HG02798 (cell line): ENCODE results near the gene DCLK1.

Experiments used
- ATAC-seq: cut with Tn5 transposase; IDR thresholded peaks from one replicate; pipeline ENCODE4 v1.9.1; 2021; ENCODE audit warnings: mild to moderate bottlenecking; ENCODE audit not compliant: unreplicated experiment, poor library complexity

Gene DCLK1

DNA sequence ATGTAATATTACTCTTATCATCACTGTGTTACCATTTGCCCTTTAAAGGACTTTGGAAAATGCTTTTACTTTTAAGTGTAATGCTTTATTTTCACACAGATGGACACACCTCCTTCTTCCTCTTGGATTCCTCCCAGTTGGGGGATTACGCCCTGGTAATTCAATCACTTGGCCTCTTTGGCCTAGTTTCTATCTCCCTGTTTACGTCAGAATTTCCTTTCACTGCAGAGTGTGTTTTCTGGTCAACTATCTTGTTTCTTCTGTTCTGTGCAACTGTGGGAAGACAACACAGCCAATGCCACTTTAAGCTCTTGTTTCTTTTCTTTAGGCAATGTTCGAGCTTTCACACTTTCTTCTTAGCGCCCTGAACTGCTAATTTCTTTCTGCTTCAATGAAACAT is 397.4 kb downstream of the DCLK1 start:
- no peak for ATAC-seq

DNA sequence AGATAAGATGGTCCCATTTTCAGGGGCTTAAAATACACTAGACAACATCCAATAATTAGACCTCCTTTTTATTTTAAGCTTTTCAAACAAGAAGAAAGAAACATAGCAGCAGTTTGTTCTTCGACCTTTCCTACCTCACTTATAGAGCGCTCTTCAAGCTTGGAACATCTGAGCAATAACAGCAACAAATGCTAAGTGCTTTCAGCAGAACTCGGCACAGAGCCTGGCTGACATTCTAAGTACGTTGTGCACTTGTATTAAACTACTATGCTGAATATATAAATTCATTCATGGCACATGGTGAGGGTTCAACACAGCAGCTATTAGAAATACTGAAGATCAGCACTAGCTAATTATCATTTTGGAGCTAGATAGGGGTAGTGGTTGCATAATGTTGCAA is 398.6 kb downstream of the DCLK1 start:
- no peak for ATAC-seq

DNA sequence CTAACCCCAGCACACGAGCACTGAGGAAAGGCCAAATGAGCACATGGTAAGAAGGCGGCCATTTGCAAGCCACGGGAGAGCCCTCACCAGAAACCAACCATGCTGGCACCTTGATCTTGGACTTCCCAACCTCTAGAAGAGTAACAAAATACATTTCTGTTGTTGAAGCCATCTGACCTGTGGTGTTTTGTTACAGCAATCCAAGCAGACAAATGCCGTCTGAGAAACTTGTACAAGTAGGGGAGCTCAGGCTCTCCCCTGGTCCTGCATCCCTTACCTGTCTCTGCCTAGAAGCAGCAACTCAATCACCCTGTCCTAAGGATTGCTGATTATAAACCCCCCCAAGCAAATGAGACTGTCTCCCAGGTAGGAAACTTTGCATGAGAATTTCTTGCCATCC is 399.7 kb downstream of the DCLK1 start:
- no peak for ATAC-seq

DNA sequence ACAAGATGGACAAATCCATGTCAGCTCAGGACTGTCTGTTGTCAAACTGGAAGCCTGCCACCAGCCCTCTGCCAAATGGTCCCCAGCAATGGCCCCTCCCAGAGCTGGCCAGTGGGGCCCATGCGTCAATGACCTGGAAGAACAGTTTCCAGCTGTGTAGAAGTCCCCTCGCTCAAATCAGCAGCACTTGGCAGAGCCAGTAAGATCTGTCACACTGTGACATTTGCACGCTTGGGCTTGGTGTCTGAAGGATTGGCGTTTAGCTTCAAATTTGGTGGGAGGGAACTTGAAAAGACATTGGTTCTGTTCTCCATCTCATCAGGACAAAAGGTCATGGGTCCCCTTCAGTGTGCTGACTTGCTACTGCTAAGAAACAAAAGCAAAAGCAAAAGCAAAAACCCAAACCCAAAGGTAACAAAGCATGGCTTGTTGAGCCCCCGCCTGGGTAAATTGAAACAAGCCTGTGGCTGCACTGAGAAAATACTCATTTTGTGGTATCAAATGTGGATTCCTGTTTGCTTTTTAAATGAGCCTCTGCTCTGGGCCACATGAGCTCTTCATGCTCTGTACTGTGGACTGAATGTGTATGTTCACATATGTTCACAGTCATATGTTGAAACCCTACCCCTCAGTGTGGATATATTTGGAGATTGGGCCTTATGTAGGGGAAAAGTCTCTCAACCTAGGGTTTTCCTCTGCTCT is 401.1 kb downstream of the DCLK1 start:
- peak; percentile 89 for ATAC-seq

DNA sequence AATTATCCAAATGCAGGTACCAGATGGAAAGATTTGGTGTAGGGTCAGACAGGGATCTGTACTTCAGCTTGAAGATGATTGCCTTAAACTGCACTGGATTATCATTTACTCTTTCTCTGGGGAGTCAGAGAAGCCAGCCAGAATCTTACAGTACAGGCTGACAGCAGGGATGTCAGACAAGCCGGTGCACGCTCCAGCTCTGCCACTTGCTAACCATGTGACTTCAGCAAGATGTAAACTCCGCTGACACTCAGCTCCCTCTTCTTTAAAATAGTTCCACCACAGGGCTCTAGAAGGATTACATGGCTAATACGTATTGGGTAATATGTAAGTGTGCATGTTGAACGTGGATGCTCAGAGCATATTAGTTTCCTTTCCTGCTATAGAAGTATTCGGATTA is 403.3 kb downstream of the DCLK1 start:
- no peak for ATAC-seq

DNA sequence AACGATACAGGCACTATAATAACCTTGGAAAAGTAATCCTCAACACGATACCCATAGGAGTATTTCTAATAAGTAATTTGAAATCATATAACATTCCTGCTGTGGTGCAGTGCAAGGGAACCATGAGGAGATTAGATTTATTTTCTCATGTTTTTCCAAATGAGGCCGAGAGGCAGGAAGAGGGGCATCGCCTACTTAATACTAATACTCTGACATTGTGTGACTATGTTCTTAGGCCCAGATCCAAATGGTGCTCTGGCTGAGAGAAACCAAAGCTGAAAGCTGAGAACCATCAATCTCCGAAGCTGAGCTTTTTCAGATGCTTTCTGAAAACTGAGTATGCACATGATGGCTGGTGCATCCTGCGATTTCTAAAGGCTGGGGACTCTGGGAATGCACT is 406.7 kb downstream of the DCLK1 start:
- no peak for ATAC-seq

DNA sequence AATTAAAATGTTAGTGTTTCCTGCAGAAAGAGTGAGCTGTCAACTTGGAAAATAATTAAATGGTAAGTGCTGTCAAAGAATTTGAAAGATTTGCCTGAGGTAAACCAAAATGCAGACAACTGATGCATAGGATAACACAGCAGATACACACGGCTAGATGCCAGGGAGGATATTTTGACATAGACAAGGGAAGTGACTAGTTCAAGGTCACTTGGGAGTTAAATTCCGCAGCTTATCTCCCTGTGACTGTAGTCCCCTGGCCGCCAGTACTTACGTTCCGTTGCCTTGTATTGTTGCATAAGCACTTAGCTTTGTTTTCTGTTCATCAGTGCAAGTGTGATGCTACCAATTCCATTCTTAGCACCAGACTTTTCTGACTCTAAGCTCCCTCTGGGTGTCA is 407.4 kb downstream of the DCLK1 start:
- ATAC-seq = no peak

DNA sequence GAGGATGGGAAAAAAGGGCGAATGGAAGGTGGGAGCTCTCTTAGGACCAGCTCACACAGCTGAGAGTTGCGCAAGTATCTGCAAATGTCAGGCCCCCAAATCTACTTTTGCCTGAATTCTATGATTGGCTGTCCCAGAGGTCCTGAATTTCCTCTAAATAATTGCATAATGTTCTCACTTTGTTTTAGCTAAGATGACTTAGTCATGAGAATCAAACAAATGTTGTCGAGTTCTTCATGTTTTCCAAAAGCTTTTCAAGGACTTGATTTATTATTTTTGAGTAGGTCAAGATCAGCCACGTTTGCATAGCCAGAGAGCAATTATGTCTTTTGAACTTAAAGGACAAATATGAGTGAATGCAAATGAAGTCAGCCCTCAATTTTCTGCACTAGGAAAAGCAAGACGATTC is 408.1 kb downstream of the DCLK1 start:
- ATAC-seq = no peak

DNA sequence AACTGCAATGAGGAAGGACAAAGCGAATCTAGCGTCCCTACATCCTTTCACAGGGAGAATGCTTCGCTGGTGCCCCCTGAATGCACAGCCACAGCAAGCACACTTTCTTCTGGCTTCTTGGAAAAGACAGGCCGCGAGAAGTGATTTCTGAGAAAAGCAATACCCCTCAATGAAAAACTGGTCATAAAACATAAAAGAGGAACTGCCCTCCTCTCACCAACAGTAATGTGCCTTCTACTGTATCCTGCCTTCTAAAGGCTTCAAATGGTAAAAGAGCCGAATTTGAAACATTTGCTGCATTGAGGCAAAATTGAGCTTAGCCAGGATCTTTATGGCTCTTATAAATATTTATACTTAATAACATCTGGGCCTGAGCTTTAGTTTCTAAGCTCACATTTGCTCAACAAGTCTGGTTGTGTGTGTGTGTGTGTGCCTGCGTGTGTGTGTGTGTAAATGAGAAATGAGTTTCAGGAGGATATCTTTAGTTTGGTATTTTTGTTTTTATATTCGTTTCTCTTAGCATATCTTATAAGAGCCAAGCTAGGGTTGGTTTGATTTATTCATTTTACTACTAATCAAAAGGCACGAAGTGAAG is 408.6 kb downstream of the DCLK1 start:
- ATAC-seq = no peak

DNA sequence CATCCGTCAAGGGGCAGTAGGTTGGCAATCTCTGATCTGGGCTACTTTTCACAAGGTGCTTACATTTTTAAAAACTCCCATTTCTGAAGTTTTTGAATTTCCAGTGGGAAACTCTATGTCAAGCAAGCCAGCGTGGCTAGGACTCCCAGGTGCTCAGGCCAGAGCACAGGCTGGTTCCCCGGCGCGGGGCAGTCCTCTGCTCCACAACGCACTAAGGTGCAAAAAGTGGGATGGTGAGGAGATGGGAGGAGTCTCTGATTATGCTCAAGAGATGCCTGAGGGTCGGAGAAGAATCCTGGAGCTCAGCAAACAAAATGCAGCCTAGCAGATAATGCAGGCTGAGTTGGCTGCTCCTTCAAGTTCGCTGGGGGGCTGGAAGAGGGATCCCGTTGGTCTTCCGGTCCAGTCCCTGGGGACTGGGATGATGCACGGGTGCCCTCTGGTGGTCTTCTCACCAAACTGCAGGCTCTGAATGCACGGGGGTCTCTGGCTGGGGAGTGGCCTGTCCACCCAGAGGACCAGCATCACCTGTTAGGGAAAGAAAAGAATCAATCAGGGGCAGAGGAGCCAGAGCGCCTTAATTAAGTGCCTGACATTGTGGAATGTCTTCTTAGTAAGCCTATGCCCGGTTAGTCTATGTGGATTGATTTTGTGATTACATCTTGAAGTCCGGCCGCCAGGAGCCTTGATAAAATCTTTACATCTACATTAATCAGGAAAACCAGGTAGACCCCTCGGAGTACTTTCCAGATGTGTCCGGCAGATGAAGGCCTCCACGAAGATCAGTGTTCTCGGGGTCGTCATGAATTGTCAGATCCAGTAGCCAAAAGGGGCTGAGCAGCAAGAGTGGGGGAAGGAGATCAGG is 410.3 kb downstream of the DCLK1 start:
- peak; percentile 54 for ATAC-seq

DNA sequence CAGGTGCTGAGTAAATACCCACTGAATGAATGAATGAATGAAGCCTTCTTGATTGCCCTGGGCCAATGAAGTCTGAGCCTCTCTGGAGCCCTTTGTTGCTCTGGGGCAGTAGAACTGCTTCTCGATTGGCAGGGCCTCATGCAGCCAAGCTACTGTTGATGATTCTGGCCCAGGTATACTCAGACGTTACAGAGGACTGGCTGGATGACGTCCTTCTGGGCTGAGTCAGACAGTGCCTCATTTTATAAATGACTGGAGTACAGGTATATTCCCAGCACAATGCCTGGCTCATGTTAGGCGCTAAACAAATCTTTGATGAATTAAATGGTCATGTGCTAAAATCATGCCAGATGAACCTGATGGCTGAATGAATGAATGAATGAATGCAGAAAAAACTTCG is 410.9 kb downstream of the DCLK1 start:
- ATAC-seq = no peak
